ENCODE data around the gene KLHL34. TPM values are rescaled to one million over a fixed set of nuclear protein-coding genes. Genes with fewer than 3 reads are reported as not detected.

KLHL34 gene
- total RNA-seq, result not detected in 2 replicates

GRCh38 chrX:21658152-21658737 is at the start of gene KLHL34:
TSS of gene KLHL34 (minus strand) at chrX:21658330. CDS start at chrX:21657788, 542 bp downstream.

Other genes with a start within 250 kb of the KLHL34 start
- gene SMPX, start 99.8 kb upstream of the KLHL34 start, total RNA-seq, result not detected in 2 replicates
- 21.6 and 26.2 TPM in 2 replicates for gene MBTPS2, start 181.3 kb upstream of the KLHL34 start, total RNA-seq
- 3.4 and 4.0 TPM in 2 replicates for gene YY2, start 197.7 kb upstream of the KLHL34 start, total RNA-seq

Measured in smooth muscle cell of the pulmonary artery (primary cell).